SU-DHL-6 (cell line): ENCODE results near the gene CCDC59.
A peak's percentile ranks its signal among the peaks of the same experiment; 100 is the strongest.

Experiments used
- H2AFZ ChIP-seq: fragments of 200-600 bp; sonication (generic); 2 replicates; pipeline ENCODE4 v1.6.1; 2014; ENCODE audit warnings: low read depth, mild to moderate bottlenecking, moderate library complexity, mixed read lengths, antibody characterized with exemption, low read length; ENCODE audit not compliant: severe bottlenecking
- H3F3A ChIP-seq: fragments of 200-600 bp; shearing (Covaris generic); 2 replicates; pipeline ENCODE4 v1.6.0; 2016; ENCODE audit warnings: antibody characterized with exemption, mild to moderate bottlenecking; ENCODE audit not compliant: insufficient read depth
- H3K27ac ChIP-seq: fragments of 200-600 bp; sonication (generic); 2 replicates; pipeline ENCODE4 v1.5.1; 2016; ENCODE audit warnings: low read depth, mild to moderate bottlenecking, low read length, moderate library complexity, mixed read lengths
- H3K27me3 ChIP-seq: fragments of 200-600 bp; sonication (generic), shearing (Covaris generic); 2 replicates; pipeline ENCODE4 v1.6.0; 2014; ENCODE audit warnings: mild to moderate bottlenecking, low read length
- H3K36me3 ChIP-seq: fragments of 200-600 bp; sonication (generic); 2 replicates; pipeline ENCODE4 v1.6.1; 2014; ENCODE audit warnings: mild to moderate bottlenecking, low read length, mixed read lengths
- H3K4me2 ChIP-seq: fragments of 300-600, 200-600 bp; shearing (Covaris generic), sonication (generic); 2 replicates; pipeline ENCODE4 v1.6.0; 2014; ENCODE audit warnings: low read length, low read depth, mild to moderate bottlenecking; ENCODE audit not compliant: poor library complexity, severe bottlenecking
- H3K4me3 ChIP-seq: fragments of 200-600 bp; sonication (generic); 2 replicates; pipeline ENCODE4 v1.5.1; 2014; ENCODE audit warnings: antibody characterized with exemption, low read length, mild to moderate bottlenecking, mixed read lengths; ENCODE audit not compliant: insufficient read depth, poor library complexity, severe bottlenecking
- H3K79me2 ChIP-seq: fragments of 200-600 bp; sonication (generic); 2 replicates; pipeline ENCODE4 v1.6.1; 2014; ENCODE audit warnings: mild to moderate bottlenecking, low read length, moderate library complexity; ENCODE audit not compliant: insufficient read depth
- H3K9ac ChIP-seq: fragments of 200-600 bp; sonication (generic); 2 replicates; pipeline ENCODE4 v1.7.0; 2014; ENCODE audit warnings: mild to moderate bottlenecking, low read length
- H3K9me2 ChIP-seq: fragments of 200-600 bp; sonication (generic); replicated peaks from 2 replicates; pipeline ENCODE4 v1.6.1; 2014; ENCODE audit warnings: low read length; ENCODE audit not compliant: insufficient read depth
- H3K9me3 ChIP-seq: fragments of 200-600 bp; sonication (generic); 2 replicates; pipeline ENCODE4 v1.6.1; 2014; ENCODE audit warnings: low read length, mixed read lengths; ENCODE audit not compliant: insufficient read depth
- H4K20me1 ChIP-seq: fragments of 200-600 bp; sonication (generic); 2 replicates; pipeline ENCODE4 v1.6.1; 2014; ENCODE audit warnings: low read depth, mild to moderate bottlenecking, antibody characterized with exemption, low read length, moderate library complexity, mixed read lengths
- CTCF ChIP-seq: fragments of 200-600 bp; sonication (generic); IDR thresholded peaks from one replicate; pipeline ENCODE4 v1.5.1; 2017; ENCODE audit warnings: antibody characterized with exemption, mild to moderate bottlenecking, low read length, moderate library complexity; ENCODE audit not compliant: insufficient read depth, poor library complexity, severe bottlenecking
- EZH2phosphoT487 ChIP-seq: fragments of 200-600 bp; sonication (generic), shearing (Covaris generic); conservative IDR thresholded peaks from 2 replicates; pipeline ENCODE4 v1.6.1; 2018; ENCODE audit warnings: mild to moderate bottlenecking, antibody characterized with exemption, low read length, moderate library complexity, mixed read lengths

The CCDC59 gene

DNA sequence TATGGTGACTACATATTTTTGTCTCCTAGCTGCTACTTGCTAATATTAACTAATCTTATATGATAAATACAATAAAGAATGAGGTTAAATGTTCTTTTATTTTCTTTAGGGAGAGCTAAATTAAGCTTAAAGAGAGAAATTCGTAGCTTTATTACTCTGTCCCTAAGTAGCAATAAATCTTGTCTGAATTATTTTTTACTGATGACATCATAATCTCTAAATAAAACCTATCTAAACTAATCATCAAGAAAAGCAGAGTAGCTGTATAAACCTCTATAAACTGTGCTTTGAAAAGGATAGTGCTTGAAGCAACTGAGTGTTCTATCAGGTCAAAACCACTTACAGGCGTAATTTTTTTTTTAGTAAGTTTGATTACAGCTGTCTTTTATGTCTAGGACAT is 42.6 kb upstream of the CCDC59 start:
- Histone ChIP-seq H2AFZ (no peak overlapping the region), H3K4me3 (no peak overlapping the region), H3F3A (no peaks in the 10 kb centered on the region; the same call in 1 of the 2 replicates), H3K4me2 (no peak overlapping the region), H3K36me3 (peaks cover 8% of the 10 kb centered on the region; the same call in 1 of the 2 replicates), H3K27ac (no peak overlapping the region), H3K27me3 (no peaks in the 10 kb centered on the region), H3K9me2 (no peaks in the 10 kb centered on the region), H3K9me3 (no peaks in the 10 kb centered on the region), H3K9ac (no peak overlapping the region), H3K79me2 (no peaks in the 10 kb centered on the region), H4K20me1 (no peaks in the 10 kb centered on the region)
- TF ChIP-seq CTCF (no peak), EZH2phosphoT487 (no peak)

DNA sequence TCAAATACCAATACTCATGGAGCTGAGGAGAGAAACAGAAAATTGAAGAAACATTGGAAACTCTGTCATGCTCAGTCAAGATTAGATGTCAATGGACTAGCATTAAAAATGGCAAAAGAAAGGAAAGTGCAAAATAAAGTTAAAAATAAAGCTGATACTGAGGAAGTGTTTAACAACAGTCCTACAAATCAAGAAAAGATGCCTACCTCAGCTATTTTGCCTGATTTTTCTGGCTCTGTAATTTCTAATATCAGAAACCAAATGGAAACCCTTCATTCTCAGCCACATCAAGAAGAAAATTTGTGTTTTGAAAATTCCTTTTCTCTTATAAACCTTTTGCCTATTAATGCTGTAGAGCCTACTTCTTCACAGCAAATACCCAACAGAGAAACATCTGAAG is 40.7 kb upstream of the CCDC59 start:
- no peak overlapping the region for H2AFZ ChIP-seq

DNA sequence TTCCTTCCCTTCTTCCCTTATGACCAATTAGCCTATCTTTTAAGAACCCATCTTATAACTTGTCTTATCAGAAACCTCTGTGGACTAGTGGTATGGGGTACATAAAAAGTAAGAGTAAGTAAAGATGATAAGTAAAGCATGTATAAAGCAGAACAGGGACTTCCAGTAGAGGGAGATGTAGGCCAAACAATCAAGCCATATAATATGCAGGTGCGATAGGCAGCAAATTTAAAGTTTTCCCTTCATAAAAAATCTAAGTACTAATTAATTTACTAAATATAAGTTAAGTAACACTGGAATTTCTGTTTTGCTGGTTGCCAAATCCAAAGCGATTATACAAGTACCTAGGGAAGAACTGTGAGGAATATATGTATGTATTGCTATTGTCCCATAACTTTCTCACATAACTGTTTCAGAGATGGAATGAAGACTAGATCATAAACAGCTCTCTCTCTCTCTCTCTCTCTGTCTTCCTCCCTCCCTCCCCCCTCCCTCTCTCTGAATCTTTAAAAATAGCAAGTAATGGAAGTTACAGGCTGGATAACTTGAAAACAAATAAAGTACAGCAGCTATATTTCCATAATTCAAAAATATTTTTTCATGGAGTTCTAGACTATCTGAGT is 25.9 kb upstream of the CCDC59 start:
- Histone ChIP-seq H2AFZ (no peak overlapping the region), H3K27me3 (no peaks in the 10 kb centered on the region), H3K27ac (no peak overlapping the region), H4K20me1 (no peaks in the 10 kb centered on the region), H3K4me3 (no peak overlapping the region), H3F3A (no peaks in the 10 kb centered on the region), H3K9me2 (no peaks in the 10 kb centered on the region), H3K36me3 (no peaks in the 10 kb centered on the region), H3K9me3 (no peaks in the 10 kb centered on the region), H3K9ac (no peak overlapping the region), H3K79me2 (no peaks in the 10 kb centered on the region), H3K4me2 (no peak overlapping the region)
- TF ChIP-seq EZH2phosphoT487: no peak
- peak; percentile 62 for TF ChIP-seq CTCF

More for the DNA sequence above, 40.7 kb upstream of the CCDC59 start:
- H3K4me2 ChIP-seq: no peak overlapping the region
- H3K9me2 ChIP-seq: no peaks in the 10 kb centered on the region
- H3K9me3 ChIP-seq: no peaks in the 10 kb centered on the region
- no peaks in the 10 kb centered on the region for H3K79me2 ChIP-seq
- H3K27me3 ChIP-seq: no peaks in the 10 kb centered on the region
- H3K27ac ChIP-seq: no peak overlapping the region
- peaks cover 8% of the 10 kb centered on the region; the same call in 1 of the 2 replicates for H3K36me3 ChIP-seq
- H3K4me3 ChIP-seq: no peak overlapping the region
- no peaks in the 10 kb centered on the region; the same call in 1 of the 2 replicates for H3F3A ChIP-seq
- no peak for TF ChIP-seq EZH2phosphoT487
- TF ChIP-seq CTCF: no peak
- no peaks in the 10 kb centered on the region for H4K20me1 ChIP-seq
- no peak overlapping the region for H3K9ac ChIP-seq
